OCI-LY7 (cell line): ENCODE measurements around the gene FAM117A. TPM values are rescaled to one million over a fixed set of nuclear protein-coding genes. Genes with fewer than 3 reads are reported as not detected.
A peak's percentile ranks its signal among the peaks of the same experiment; 100 is the strongest.

Experiments
- BruUV-seq: library from RNA; stranded (reverse); fragments of 400-500 nt; replicated peaks from 2 replicates; lab custom pipeline; 2021; lab: Mats Ljungman, UMichigan
- CTCF ChIA-PET: fragments of 300-600 bp; sonication (Branson Sonifier 250); formaldehyde crosslinking; loops from one replicate; lab custom pipeline; 2022; ENCODE audit warnings: antibody characterized with exemption; ENCODE audit not compliant: unreplicated experiment; lab: Charles Lee
- POLR2A ChIA-PET: fragments of 300-600 bp; sonication (Branson Sonifier 250); formaldehyde crosslinking; loops from one replicate; lab custom pipeline; 2022; ENCODE audit warnings: antibody characterized with exemption; lab: Charles Lee
- DNase-seq: peaks from one replicate; pipeline ENCODE4 v3.0.0-alpha.2; 2015; ENCODE audit warnings: low spot score
- H2AFZ ChIP-seq: fragments of 200-600 bp; sonication (generic), shearing (Covaris generic); 2 replicates; pipeline ENCODE4 v1.6.1; 2014; ENCODE audit warnings: mild to moderate bottlenecking, antibody characterized with exemption, low read length, moderate library complexity
- H3K27ac ChIP-seq: fragments of 200-600 bp; sonication (generic); 2 replicates; pipeline ENCODE4 v1.5.1; 2014; ENCODE audit warnings: mixed run types, low read depth, mild to moderate bottlenecking, moderate library complexity, low read length, inconsistent platforms; ENCODE audit not compliant: poor library complexity, severe bottlenecking
- H3K36me3 ChIP-seq: fragments of 200-600 bp; sonication (generic); 2 replicates; pipeline ENCODE4 v1.6.1; 2014; ENCODE audit warnings: mild to moderate bottlenecking, antibody characterized with exemption, low read length, moderate library complexity, mixed read lengths; ENCODE audit not compliant: insufficient read depth
- H3K4me1 ChIP-seq: fragments of 200-600 bp; sonication (generic); 2 replicates; pipeline ENCODE4 v1.5.1; 2014; ENCODE audit warnings: mild to moderate bottlenecking, low read length; ENCODE audit not compliant: insufficient read depth, poor library complexity, severe bottlenecking
- H3K4me2 ChIP-seq: fragments of 200-600 bp; sonication (generic); 2 replicates; pipeline ENCODE4 v1.6.1; 2014; ENCODE audit warnings: mild to moderate bottlenecking, low read length
- H3K4me3 ChIP-seq: fragments of 200-600 bp; sonication (generic); 2 replicates; pipeline ENCODE4 v1.5.1; 2014; ENCODE audit warnings: mild to moderate bottlenecking, low read depth, low read length; ENCODE audit not compliant: poor library complexity, severe bottlenecking
- H3K79me2 ChIP-seq: fragments of 200-600 bp; sonication (generic); 2 replicates; pipeline ENCODE4 v1.6.1; 2016; ENCODE audit warnings: low read depth, mild to moderate bottlenecking, low read length, moderate library complexity, mixed read lengths; ENCODE audit not compliant: insufficient read depth
- H3K9me2 ChIP-seq: fragments of 200-600 bp; sonication (generic); 2 replicates; pipeline ENCODE4 v1.6.1; 2016; ENCODE audit warnings: mild to moderate bottlenecking, low read length, mixed read lengths; ENCODE audit not compliant: insufficient read depth
- H3K9me3 ChIP-seq: fragments of 200-600 bp; sonication (generic); 2 replicates; pipeline ENCODE4 v1.6.1; 2014; ENCODE audit warnings: mild to moderate bottlenecking, mixed run types, low read length, mixed read lengths
- H4K20me1 ChIP-seq: fragments of 200-600 bp; sonication (generic); 2 replicates; pipeline ENCODE4 v1.6.1; 2014; ENCODE audit warnings: mild to moderate bottlenecking, antibody characterized with exemption, low read length, moderate library complexity, mixed read lengths; ENCODE audit not compliant: insufficient read depth
- EZH2phosphoT487 ChIP-seq: fragments of 200-600 bp; sonication (generic); IDR thresholded peaks from 2 replicates; pipeline ENCODE4 v1.6.1; 2018; ENCODE audit warnings: low read depth, borderline replicate concordance, mild to moderate bottlenecking, mixed run types, antibody characterized with exemption, low read length, moderate library complexity, mixed read lengths
- intact Hi-C: fragments of 100-400 bp; cut with micrococcal nuclease; formaldehyde crosslinking; loops from one replicate; pipeline ENCODE4 v1.10.0; 2022; ENCODE audit not compliant: unreplicated experiment
- total RNA-seq, 2 experiments: library from RNA; depleted of rRNA in 1 of 2; stranded (reverse); fragments of >200 nt in 1 of 2; shearing (Covaris generic) in 1 of 2; gene quantifications; 2 replicates each; pipeline ENCODE4 v1.2.3, GENCODE V29; 2014 to 2022
- TF ChIP-seq, protein P1 (sequence below): fragments of 200-600 bp; sonication (generic); conservative IDR thresholded peaks from 2 replicates; pipeline ENCODE4 v1.5.1; 2014; ENCODE audit warnings: mild to moderate bottlenecking, antibody characterized with exemption, low read length, moderate library complexity, mixed read lengths

Gene FAM117A
- total RNA-seq, 2 experiments from 2014 or later: 40.4 to 44.3 TPM

- peaks cover 15% of the 10 kb centered on the region; the same call in 1 of the 2 replicates for H3K79me2 ChIP-seq
- peak; percentile 59 for DNase-seq
- no peak overlapping the region for H3K27ac ChIP-seq
- no peaks in the 10 kb centered on the region for H3K9me2 ChIP-seq
- no peak overlapping the region for H3K4me3 ChIP-seq
- H3K36me3 ChIP-seq: peaks cover 56% of the 10 kb centered on the region
- H3K4me2 ChIP-seq: no peak overlapping the region
- BruUV-seq: no TSS peak
- ChIA-PET POLR2A (no interaction called here), CTCF (interaction anchor here (1.0 to 1.1 kb wide), 2 partner anchors 11 to 148 kb away, joined by 3 to 6 read pairs; no protein-coding TSS in a partner anchor)
- peaks cover 18% of the 10 kb centered on the region for H3K4me1 ChIP-seq
- no peak overlapping the region for H2AFZ ChIP-seq
- intact Hi-C loops: loop anchor here (10.0 kb wide), 1 partner anchor 289 kb away; the partner anchor contains the start of gene PHB1
- H4K20me1 ChIP-seq: no peaks in the 10 kb centered on the region
- TF ChIP-seq, protein P1, sequence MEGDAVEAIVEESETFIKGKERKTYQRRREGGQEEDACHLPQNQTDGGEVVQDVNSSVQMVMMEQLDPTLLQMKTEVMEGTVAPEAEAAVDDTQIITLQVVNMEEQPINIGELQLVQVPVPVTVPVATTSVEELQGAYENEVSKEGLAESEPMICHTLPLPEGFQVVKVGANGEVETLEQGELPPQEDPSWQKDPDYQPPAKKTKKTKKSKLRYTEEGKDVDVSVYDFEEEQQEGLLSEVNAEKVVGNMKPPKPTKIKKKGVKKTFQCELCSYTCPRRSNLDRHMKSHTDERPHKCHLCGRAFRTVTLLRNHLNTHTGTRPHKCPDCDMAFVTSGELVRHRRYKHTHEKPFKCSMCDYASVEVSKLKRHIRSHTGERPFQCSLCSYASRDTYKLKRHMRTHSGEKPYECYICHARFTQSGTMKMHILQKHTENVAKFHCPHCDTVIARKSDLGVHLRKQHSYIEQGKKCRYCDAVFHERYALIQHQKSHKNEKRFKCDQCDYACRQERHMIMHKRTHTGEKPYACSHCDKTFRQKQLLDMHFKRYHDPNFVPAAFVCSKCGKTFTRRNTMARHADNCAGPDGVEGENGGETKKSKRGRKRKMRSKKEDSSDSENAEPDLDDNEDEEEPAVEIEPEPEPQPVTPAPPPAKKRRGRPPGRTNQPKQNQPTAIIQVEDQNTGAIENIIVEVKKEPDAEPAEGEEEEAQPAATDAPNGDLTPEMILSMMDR: peak; percentile 76
- TF ChIP-seq EZH2phosphoT487: no peak
- H3K9me3 ChIP-seq: no peaks in the 10 kb centered on the region
Measured at GRCh38 chr17:49703557-49704277, 60.2 kb downstream of the FAM117A start.

GRCh38 chr17:49700960-49701359 is 63.0 kb downstream of the FAM117A start:
- Histone ChIP-seq H2AFZ (no peak overlapping the region), H3K9me2 (no peaks in the 10 kb centered on the region), H3K4me2 (no peak overlapping the region), H3K9me3 (no peaks in the 10 kb centered on the region), H3K79me2 (no peaks in the 10 kb centered on the region), H3K4me1 (peaks cover 8% of the 10 kb centered on the region), H4K20me1 (no peaks in the 10 kb centered on the region), H3K27ac (no peak overlapping the region), H3K36me3 (peaks cover 56% of the 10 kb centered on the region), H3K4me3 (no peak overlapping the region)
- ChIA-PET POLR2A (interaction anchor here (0.6 to 0.7 kb wide), 2 partner anchors 76 to 101 kb away, joined by 3 to 4 read pairs; no protein-coding TSS in a partner anchor), CTCF (no interaction called here)
- BruUV-seq: no TSS peak
- no peak for DNase-seq
- TF ChIP-seq, protein P1: no peak
- no peak for TF ChIP-seq EZH2phosphoT487
- intact Hi-C loops: loop anchor here (10.0 kb wide), 1 partner anchor 286 kb away; the partner anchor contains the start of gene PHB1
